ENCODE results near the gene NNT. TPM values are rescaled to one million over a fixed set of nuclear protein-coding genes. Genes with fewer than 3 reads are reported as not detected.

NNT gene
- total RNA-seq, 1 experiment from 2014 or later = 71.6 TPM

DNA sequence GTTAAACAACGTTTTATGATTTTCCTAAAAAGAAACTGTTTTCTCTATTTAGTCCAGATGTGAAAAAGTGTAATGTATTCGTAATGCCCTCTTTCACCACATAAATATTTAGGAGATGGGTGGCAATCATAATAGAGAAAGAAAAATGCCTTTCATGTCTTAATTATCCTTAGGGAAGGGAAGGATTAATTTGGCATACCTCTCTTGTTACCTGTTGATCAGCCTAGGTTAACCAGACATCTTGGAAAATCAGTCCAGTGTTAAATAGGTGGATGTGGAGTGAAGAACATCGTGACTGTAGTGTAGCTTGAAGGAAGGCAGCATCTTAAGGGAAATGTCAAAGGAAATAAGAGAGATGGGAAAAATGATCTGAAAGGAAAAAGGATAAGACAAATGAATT lies 76.2 kb downstream of the NNT start:
- peak overlapping the region; percentile 34 for H3K27ac ChIP-seq (ENCODE audit: low read depth, low read length, poor library complexity, severe bottlenecking)
- no peaks in the 10 kb centered on the region for H3K9me3 ChIP-seq (ENCODE audit: low read depth, low read length, poor library complexity, severe bottlenecking)
- DNase-seq (ENCODE audit: low spot score) = no peak
- no TSS peak for BruUV-seq (replicated peaks)
- POLR2A ChIA-PET (ENCODE audit: low non-redundant PET) = no interaction called here
- no peaks in the 10 kb centered on the region for H3K27me3 ChIP-seq (replicated peaks; ENCODE audit: insufficient read depth, low read depth, low read length, poor library complexity)
- no peak overlapping the region for H3K4me3 ChIP-seq (ENCODE audit: low read depth, low read length, poor library complexity, severe bottlenecking)
- peaks cover 27% of the 10 kb centered on the region for H3K4me1 ChIP-seq (ENCODE audit: insufficient read depth, low read length, poor library complexity, severe bottlenecking)
- H3K36me3 ChIP-seq (ENCODE audit: insufficient read depth, low read length, poor library complexity, severe bottlenecking) = no peaks in the 10 kb centered on the region
- CTCF ChIA-PET = no interaction called here
- TF ChIP-seq EZH2 (IDR thresholded peaks at IDR 0.05; ENCODE audit: borderline replicate concordance, low read depth, low read length, poor library complexity, severe bottlenecking) (no peak), CTCF (conservative IDR thresholded peaks at IDR 0.05; ENCODE audit: low read depth, low read length) (no peak)
- intact Hi-C loops (cut with micrococcal nuclease; ENCODE audit: unreplicated experiment) = no loop called here

DNA sequence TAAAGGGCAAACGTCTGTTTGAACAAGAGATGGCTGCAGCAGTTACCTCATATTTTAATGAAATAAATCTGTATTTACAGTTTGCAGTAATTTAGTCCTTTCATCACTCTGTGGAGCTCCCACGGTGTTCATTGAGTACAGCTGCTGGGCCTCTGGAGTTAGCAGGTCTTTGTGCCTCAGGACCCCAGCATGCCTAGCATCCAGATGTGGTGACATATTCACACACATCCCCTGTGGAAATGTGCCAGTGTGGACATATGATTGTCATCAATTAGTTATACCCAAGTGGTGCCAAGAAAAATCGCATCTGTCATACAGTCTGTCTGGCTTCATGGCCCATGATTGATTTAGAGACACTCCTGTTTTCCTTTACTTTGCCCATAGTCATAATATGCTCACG lies 77.3 kb downstream of the NNT start:
- H3K27me3 ChIP-seq (replicated peaks; ENCODE audit: insufficient read depth, low read depth, low read length, poor library complexity) = no peaks in the 10 kb centered on the region
- no peak overlapping the region for H3K27ac ChIP-seq (ENCODE audit: low read depth, low read length, poor library complexity, severe bottlenecking)
- H3K4me1 ChIP-seq (ENCODE audit: insufficient read depth, low read length, poor library complexity, severe bottlenecking) = peaks cover 29% of the 10 kb centered on the region
- TF ChIP-seq EZH2 (IDR thresholded peaks at IDR 0.05; ENCODE audit: borderline replicate concordance, low read depth, low read length, poor library complexity, severe bottlenecking) (no peak), CTCF (conservative IDR thresholded peaks at IDR 0.05; ENCODE audit: low read depth, low read length) (no peak)
- ChIA-PET CTCF (no interaction called here), POLR2A (ENCODE audit: low non-redundant PET) (no interaction called here)
- no peaks in the 10 kb centered on the region for H3K9me3 ChIP-seq (ENCODE audit: low read depth, low read length, poor library complexity, severe bottlenecking)
- no peak overlapping the region for H3K4me3 ChIP-seq (ENCODE audit: low read depth, low read length, poor library complexity, severe bottlenecking)
- BruUV-seq (replicated peaks) = no TSS peak
- DNase-seq (ENCODE audit: low spot score) = peak; percentile 33
- intact Hi-C loops (cut with micrococcal nuclease; ENCODE audit: unreplicated experiment) = no loop called here
- no peaks in the 10 kb centered on the region for H3K36me3 ChIP-seq (ENCODE audit: insufficient read depth, low read length, poor library complexity, severe bottlenecking)

- peaks cover 21% of the 10 kb centered on the region for H3K4me1 ChIP-seq (ENCODE audit: insufficient read depth, low read length, poor library complexity, severe bottlenecking)
- CTCF ChIA-PET = no interaction called here
- POLR2A ChIA-PET (ENCODE audit: low non-redundant PET) = no interaction called here
- intact Hi-C loops (cut with micrococcal nuclease; ENCODE audit: unreplicated experiment) = no loop called here
- DNase-seq (ENCODE audit: low spot score) = no peak
- no peaks in the 10 kb centered on the region for H3K36me3 ChIP-seq (ENCODE audit: insufficient read depth, low read length, poor library complexity, severe bottlenecking)
- no peak overlapping the region for H3K27ac ChIP-seq (ENCODE audit: low read depth, low read length, poor library complexity, severe bottlenecking)
- H3K4me3 ChIP-seq (ENCODE audit: low read depth, low read length, poor library complexity, severe bottlenecking) = no peak overlapping the region
- no peaks in the 10 kb centered on the region for H3K9me3 ChIP-seq (ENCODE audit: low read depth, low read length, poor library complexity, severe bottlenecking)
- no peaks in the 10 kb centered on the region for H3K27me3 ChIP-seq (replicated peaks; ENCODE audit: insufficient read depth, low read depth, low read length, poor library complexity)
- TF ChIP-seq CTCF (conservative IDR thresholded peaks at IDR 0.05; ENCODE audit: low read depth, low read length) = no peak
- TF ChIP-seq EZH2 (IDR thresholded peaks at IDR 0.05; ENCODE audit: borderline replicate concordance, low read depth, low read length, poor library complexity, severe bottlenecking) = no peak
- BruUV-seq (replicated peaks) = no TSS peak
Measured at GRCh38 chr5:43683884-43684471, 81.0 kb downstream of the NNT start.

Data from A673 (cell line).